ENCODE data around the gene DGKE. TPM values are rescaled to one million over a fixed set of nuclear protein-coding genes. Genes with fewer than 3 reads are reported as not detected.

The DGKE gene
- total RNA-seq, 1 donor from 2014 or later, result 24.2 TPM

DNA sequence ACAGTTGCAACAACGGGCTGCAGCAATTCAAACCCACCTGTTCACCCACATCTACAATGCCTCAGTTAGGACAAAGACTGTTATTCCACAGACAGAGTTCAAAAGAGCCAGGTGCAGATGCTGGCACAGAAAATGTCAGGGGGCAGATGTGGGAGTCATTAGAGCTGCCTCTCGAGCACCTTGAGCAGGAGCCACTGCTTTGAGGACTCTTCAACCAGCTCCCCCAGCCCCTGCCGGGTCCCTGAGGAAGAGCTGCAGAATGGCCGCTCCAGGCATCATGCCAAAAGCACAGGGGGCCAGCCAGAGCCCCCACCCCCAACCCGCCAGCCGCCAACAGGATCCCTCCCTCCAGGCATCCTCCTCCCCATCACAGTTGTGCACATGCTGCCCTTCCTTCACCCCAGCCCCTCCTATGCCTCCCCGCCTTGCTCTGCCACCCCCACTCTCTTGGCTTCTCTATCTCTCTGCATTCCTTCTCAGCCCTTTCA lies 21.0 kb upstream of the DGKE start:
- intact Hi-C loops (cut with micrococcal nuclease), result no loop called here

DNA sequence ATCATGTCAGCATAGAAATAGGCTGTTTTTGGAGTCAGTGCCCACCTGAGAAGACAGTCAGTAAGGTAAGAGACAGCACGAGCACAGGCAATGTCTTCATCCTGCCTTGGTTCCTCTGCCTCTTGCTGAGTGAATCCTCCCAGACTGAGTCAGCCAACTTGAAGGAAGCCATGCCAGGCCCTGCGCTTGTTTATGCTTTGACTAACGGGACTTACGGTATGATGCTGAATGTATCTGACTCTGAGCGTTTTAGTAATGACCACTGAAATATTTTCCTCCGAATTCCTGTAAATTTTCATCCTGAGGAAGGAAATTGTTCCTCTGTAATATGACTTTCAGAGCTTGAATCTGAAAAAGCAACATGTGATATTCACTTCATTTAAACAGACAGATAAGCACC lies 18.2 kb upstream of the DGKE start:
- intact Hi-C loops (cut with micrococcal nuclease), result loop anchor here (5.0 kb wide), 1 partner anchor 52 kb away; no protein-coding TSS in a partner anchor

DNA sequence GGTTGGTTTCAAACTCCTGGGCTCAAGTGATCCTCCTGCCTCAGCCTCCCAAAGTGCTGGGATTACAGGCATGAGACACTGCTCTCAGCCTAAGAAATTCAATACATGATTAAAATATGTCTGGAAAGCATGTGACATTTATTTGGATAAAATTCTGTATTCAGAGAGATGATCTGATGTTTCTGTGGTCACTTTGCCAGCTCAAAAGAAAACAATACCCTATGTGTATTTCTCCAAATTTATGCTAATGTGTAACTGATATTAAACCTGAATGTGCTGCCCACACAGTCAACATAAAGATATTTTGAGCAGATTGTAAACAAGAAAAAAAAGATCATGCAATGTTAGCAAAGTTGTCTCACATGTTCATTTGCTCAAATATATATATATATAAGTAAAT lies 16.9 kb upstream of the DGKE start:
- intact Hi-C loops (cut with micrococcal nuclease), result loop anchor here (5.0 kb wide), 1 partner anchor 50 kb away; no protein-coding TSS in a partner anchor

DNA sequence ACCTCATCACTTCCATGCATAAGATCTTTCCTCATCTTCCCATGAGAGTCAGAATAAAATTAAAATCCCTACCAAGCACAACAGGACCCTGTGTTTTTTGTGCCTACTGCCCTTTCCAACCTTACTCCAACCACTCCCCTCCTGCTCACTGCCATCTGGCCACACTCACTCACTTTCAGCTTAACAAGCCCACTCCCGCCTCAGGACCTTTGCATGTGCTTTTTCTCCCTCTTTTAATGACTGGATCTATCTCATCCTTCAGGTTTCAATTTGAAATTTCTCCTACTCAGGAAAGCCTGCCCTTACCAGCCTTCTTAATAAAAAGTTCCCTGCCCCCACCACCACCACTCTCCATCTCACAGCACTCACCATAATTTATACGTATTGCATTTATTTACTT lies 14.9 kb upstream of the DGKE start:
- intact Hi-C loops (cut with micrococcal nuclease), result loop anchor here (1.0 to 5.0 kb wide), 6 partner anchors 14 to 191 kb away; partner anchors contain the start of genes C17orf67 and COIL

DNA sequence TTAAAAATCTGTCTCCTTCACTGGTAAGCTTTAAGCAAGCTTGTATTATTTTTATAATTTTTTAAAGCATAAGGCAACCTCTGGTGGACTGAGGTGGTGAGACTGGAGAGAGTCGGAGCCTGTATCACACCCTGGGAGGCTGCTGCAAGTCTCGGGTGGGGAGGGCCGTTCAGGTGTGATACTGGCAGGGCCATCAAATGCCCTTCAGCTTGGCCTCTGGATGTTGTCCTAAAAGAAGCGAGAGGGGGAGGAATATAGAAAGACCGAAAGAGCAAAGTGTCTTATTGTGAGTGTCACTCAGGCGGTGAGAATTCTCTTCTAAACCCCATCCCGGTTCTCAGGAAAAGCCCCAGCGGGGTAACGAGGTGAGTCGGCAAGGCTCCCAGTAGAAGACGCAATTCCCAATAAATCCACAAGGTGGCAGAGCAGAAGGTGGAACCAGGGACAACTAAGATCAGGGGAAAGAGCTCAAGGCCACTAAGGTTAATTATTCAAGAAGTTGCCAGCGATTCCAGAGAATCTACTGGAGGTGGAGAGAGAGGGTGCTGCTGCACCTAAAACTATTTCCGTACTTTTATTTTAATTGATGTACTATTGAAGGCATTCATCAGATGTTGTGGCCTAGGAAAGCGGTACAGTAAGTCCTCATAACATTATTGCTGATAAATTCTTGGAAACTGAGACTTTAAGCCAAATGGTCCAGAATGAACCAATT lies 14.4 kb upstream of the DGKE start:
- intact Hi-C loops (cut with micrococcal nuclease), result loop anchor here (1.0 to 5.0 kb wide), 6 partner anchors 14 to 191 kb away; partner anchors contain the start of genes C17orf67 and COIL

DNA sequence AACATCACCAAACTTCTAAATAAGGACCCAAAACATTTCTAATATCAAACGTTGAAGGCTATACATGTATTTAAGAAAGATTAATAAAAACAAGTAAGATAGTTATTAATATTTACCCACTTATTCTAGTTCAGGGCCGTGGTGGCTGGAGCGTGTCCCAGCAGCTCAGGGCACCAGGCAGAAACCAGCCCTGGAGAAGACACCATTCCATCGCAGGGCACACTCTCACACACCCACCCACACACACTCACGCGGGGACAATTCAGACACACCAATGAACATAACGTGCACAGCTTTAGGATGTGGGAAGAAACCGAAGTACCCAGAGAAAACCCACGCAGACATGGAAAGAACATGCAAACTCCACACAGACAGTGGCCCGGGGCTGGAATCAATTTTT lies 13.7 kb upstream of the DGKE start:
- intact Hi-C loops (cut with micrococcal nuclease), result no loop called here

DNA sequence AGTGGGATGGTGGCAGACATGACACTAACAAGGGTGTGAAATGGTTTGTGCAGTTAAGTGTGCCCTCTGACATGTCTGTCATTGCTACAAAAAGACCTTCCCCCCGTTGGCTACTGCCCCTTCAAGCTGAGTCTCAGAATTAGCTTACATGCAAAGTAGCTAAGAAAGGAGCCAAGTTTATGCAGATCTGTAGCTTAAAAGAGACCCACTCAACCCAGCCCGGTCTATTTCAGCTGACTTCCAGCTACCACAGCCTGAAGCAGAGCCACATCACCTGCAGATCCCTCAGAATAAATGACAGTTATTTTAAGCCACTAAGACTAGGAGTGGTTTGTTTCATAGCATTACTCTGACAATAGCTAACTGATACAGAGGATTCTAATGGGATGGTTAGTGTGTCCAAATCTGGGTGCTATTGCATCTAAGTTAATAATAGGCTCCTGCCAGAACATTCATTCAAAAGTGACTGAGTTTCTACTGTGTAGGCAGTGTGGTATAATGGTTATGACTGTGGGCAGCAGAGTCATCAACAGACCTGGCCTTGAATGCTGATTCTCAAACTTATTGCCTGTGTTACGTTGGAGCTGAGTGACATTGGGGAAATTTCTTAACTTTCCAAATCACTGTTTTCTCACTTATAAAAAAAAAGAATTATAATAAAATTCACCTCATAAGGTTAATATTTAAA lies 12.0 kb upstream of the DGKE start:
- intact Hi-C loops (cut with micrococcal nuclease), result no loop called here

DNA sequence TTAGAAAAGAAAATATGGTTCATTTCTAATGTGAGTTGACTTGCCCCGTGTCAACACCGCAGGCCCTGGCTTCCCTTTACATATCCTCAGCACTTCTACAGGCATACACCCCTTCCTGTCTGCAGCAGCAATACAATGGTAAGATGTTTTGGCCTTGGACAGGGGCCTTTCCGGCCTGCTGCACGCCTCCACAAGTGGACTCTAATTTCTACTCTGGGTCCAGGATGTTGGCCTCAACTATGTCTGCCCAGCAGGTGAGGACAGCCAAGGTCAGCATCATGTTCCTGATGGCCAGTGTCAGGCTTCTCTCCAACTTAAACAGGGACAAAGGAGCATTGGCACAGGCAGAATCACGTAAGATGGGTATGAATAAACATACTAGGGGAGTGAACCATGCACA lies 11.2 kb upstream of the DGKE start:
- intact Hi-C loops (cut with micrococcal nuclease), result no loop called here

DNA sequence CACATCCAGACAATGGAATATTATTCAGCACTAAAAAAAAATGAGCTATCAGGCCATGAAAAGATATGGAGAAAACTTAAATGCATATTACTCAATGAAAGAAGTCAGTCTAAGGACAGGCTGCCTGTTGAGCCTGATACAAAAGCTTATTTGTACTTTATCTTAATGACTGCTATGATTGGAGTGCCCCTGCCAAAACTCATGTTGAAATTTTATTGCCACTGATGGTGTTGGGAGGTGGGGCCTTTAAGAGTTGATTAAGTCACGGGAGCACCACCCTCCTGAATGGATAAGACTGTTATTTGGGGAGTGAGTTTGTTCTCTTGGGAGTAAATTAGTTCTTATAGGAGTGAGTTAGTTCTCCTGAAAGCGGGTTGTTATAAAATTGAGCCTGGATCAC lies 10.1 kb upstream of the DGKE start:
- intact Hi-C loops (cut with micrococcal nuclease), result no loop called here

DNA sequence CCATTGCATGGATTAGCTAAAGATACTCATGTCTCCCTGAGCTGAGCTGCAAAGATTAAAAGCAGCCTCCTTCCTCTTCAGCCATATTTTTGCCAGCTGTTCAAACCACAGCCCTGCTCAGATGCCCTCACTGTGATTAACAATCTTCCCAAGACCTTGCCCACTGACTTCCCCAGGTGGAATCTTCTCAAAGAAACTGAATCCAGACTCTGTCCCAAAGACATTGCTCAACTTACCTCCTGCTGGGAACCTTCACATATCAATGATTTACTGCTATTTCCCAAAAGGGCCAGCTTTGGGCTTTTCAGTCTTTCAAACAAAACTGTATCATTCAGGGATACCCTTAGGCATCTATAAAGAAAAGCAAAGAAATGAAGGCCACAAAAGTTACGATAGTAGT lies 9.4 kb upstream of the DGKE start:
- intact Hi-C loops (cut with micrococcal nuclease), result no loop called here

DNA sequence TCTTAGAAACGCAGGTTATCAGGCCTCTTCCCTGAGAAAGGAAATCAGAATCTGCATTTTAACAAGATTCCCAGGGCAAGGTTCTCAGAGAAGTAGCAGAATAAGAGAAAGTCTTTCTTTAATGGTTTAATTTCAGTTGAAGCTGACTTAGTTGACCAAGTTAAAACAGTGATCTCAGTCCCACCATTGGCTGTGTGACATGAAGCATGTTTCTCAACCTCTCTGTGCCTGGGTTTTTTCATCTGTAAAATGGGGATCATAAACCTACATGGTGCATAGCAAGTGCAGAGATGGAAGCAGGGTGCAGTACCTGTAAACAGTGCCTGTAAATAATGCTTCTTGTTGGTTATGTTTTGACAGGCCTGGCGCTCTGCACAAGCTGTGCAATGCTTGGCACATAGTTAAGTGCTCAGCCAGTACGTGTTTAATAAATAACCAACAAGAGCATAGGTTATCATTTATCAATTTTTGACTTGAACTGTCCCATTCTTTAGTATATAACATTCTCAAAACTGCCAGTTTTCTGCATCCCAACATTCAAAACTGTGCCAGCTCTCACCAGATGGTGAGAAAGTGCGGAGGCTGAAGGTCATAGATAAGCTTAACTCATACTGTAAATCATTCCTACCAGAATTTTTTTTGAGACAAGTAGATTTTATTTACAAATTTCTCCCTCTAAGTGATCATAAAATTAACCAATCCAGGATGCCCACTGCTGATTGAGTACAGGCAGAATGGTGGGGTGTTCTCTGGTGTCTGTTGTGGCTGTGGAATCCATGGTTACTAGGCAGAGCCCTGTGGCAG lies 7.1 kb upstream of the DGKE start:
- intact Hi-C loops (cut with micrococcal nuclease), result no loop called here

DNA sequence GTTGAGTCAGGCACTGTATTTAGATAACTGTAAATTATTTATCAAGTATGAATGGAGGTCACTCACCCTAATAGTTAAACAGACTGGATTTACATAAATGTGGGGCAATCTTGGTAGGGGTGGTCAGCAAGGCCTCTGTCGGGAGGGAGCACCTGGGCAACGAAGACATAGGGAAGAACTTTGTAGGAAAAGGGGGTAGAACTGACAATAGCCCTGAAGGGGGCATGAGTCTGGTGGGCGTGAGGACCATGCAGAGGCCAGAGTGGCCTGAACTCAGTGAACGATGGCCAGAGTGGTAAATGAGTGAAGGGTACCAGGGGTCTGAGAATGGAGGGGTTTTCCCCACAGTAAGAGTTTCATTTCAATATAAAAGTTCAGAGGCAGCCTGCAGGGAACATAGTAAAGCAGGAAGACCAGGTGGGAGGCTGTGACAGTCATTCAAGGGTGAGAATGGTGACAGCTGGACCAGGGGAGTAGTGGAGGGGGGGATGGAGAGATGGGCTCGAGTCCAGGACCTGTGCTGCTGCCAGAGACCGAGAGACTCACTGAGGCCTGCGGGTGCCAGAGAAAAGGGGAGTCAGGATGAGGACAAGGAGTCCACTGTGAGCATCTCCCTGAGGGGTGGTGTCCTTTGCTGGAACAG lies 3.1 kb upstream of the DGKE start:
- intact Hi-C loops (cut with micrococcal nuclease), result loop anchor here (5.0 kb wide), 2 partner anchors 1291 to 1686 kb away; no protein-coding TSS in a partner anchor

DNA sequence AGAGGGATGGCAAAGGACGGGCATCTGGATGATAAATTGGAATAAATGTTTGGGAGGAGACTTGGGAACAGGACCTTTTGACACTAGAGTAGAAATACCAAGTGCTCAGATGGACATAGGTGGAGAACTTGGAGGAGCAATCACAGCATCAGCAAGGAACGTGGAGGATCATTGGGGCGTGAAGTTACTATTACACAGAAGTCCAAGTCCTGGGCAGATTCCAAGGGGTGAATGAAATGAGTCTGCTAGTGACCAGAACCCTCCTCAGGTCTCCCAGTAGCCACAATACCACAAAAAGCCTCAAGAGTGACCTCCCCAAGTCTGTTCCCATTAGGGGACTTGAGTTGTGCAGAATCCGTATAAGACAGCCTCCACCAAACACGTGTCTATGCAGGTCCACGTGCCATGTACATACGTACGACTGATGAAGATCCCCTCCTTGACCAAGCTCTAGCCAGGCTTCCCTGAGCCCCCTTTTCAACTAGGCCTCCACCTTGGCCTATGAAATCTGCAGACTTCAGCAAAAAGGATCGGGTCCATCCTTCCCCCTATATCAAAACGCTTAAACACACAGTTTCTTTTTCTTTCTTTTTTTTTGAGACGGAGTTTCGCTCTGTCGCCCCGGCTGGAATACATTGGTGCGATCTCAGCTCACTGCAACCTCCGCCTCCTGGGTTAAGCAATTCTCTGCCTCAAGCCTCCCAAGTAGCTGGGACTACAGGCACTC lies 2.4 kb upstream of the DGKE start:
- intact Hi-C loops (cut with micrococcal nuclease), result loop anchor here (2.0 to 5.0 kb wide), 3 partner anchors 1081 to 1686 kb away; partner anchors contain the start of gene PCTP

DNA sequence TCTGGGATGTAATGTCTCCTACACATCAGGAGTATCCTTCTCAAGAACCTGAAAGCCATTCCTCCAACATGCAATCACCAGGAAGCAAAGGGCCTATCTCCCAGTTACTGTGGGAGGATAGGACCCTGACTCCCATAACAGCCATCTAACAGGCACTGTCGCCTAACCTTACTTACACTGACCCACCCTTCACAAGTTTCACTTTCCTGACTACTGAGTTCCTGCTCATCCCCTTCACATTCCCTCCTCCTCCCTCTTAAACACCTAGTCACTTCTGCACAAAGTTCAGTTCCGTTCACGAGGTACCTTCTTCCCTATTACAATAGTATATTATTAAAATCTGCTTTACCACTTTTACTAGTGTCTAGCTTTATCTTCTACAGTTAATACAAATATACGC lies 1.5 kb upstream of the DGKE start:
- intact Hi-C loops (cut with micrococcal nuclease), result loop anchor here (2.0 to 5.0 kb wide), 3 partner anchors 1082 to 1685 kb away; partner anchors contain the start of gene PCTP

DNA sequence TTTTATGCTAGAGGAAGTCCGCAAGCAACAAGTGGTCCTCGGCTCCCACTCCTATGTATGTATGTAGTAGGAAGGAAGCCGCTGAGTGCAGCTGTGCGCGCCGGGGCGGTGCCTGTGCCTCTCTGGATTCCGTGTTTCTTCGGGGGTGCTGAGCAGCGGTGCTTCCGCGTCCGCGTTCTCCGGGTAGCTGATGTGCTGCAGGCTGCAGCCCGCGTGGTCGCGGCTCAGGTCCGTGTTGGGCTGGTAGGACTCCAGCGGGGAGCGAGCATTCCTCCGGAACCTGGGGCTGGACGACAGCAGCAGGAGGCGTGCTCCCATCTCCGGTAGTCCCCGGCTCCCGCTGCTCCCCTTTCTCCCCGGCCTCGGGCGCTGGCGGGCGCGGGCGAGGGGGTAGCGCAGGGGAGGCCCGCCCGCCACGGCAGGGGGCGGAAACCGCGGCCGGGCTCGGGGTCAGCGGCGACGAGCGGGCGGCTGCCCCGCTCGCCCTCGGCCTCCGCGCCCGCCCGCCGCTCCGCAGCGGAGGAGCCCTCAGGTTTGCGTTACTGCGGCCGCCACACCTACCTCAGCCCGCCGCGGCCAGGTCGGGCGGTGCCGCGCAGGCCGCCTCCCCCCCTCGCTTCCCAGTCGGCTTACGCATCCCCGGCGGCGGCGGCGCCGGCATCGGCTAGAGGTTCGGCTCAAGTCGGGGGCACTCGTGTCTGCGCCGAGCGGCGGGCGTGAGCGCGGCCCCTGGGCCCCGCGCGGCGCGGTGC lies 718 bp upstream of the DGKE start:
- intact Hi-C loops (cut with micrococcal nuclease), result loop anchor here (1.0 to 5.0 kb wide), 13 partner anchors 14 to 1684 kb away; partner anchors contain the start of genes COIL, MRPS23, PCTP and SCPEP1

DNA sequence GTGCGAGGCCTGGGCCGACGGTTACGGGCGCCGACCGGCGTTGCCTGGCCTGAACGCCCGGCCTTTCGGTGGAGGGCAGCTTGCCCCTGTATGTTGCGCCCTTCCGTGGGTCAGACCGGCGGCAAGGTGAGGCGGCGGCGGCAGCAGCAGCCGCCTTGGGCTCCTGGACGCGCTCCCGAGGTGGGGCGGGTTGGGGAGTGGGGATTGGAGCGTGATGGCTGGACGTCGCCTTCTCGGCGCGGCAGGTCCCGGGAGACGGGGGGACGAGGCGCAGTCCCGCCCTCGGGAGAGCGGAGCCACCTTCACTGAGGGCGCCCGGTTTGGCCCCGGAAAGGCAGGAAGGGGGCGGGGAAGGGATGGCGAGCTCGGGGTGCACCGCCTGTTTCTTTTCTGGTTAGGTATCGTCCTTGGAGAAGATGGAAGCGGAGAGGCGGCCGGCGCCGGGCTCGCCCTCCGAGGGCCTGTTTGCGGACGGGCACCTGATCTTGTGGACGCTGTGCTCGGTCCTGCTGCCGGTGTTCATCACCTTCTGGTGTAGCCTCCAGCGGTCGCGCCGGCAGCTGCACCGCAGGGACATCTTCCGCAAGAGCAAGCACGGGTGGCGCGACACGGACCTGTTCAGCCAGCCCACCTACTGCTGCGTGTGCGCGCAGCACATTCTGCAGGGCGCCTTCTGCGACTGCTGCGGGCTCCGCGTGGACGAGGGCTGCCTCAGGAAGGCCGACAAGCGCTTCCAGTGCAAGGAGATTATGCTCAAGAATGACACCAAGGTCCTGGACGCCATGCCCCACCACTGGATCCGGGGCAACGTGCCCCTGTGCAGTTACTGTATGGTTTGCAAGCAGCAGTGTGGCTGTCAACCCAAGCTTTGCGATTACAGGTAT lies 671 bp downstream of the DGKE start:
- intact Hi-C loops (cut with micrococcal nuclease), result loop anchor here (1.0 to 5.0 kb wide), 3 partner anchors 251 to 1683 kb away; partner anchors contain the start of gene AKAP1

DNA sequence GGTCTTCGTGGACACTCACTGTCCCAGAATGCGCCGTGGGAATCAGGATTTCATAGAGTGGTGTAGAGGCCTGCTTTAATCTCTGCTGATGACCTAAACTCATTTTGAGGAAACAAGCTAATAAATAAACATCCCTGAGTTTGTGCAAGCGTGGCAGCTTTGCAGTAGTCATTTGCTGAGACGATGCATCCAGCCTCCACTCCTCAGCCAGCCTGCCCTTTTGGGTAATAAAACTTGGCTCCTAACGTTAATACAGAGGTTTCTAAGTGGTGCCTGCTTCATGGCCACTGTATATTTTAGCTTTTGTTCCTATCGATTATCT lies 1.3 kb downstream of the DGKE start:
- intact Hi-C loops (cut with micrococcal nuclease), result no loop called here

DNA sequence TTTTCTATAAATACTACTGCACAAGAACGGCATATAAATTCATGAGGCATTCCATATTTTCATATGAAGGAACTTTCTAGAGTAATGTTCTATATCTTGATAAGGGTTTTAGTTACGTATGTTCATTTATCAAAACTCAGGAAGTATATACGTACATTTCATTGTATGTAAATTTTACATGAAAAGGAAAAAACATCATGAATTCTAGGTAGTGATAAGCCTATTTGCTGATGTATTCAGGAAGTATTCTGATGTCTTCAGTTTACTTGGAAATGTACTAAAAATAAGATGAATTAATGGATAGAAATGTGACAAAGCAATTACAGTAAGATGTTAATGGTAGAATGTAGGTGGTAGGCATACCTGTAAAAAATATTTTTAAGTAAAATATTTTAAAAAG lies 4.7 kb downstream of the DGKE start:
- intact Hi-C loops (cut with micrococcal nuclease), result no loop called here

DNA sequence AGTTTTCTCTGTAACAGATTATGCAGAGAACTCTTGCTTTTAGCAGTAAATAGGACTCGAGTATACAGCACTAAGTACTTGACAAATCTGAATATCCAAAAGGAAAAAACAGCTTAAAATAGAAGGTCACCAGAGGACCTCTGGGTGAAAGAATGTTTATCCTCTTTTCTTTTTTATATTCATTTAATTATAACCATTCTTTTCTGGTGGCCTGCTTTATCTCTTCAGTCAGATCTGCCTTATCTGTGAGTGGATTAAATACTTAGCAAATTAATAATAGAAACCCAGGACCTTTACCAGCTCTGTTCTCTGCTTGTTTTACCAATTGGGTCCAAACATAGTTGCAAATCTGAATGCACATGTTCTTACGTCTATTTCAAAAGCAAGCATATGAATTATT lies 8.6 kb downstream of the DGKE start:
- intact Hi-C loops (cut with micrococcal nuclease), result no loop called here
